GM12878 (cell line): ENCODE measurements around the gene OR2T2. TPM values are rescaled to one million over a fixed set of nuclear protein-coding genes. Genes with fewer than 3 reads are reported as not detected.
"Not testable (repeated sequence)": the region's sequence is repeated elsewhere in the genome, so short reads cannot be mapped to it uniquely, and the experiment has no call there.

ENCODE experiments used
- ATAC-seq: fragments of 200-7000 bp; cut with Tn5 transposase; 3 replicates; pipeline ENCODE4 v1.9.1; 2020; ENCODE audit warnings: mild to moderate bottlenecking, moderate library complexity
- BruUV-seq: library from RNA; stranded (reverse); fragments of 400-500 nt; replicated peaks from 2 replicates; lab custom pipeline; 2021; lab: Mats Ljungman, UMichigan
- CTCF ChIA-PET: fragments of 300-600 bp; sonication (Branson Sonifier 250); formaldehyde crosslinking; extraction: SDS; loops from one replicate; lab custom pipeline; 2021; ENCODE audit warnings: inconsistent platforms; lab: Yijun Ruan, JAX
- POLR2A ChIA-PET: fragments of 350-600 bp; formaldehyde crosslinking; extraction: SDS; loops from one replicate; lab custom pipeline; 2021; ENCODE audit warnings: inconsistent platforms; lab: Charles Lee
- RAD21 ChIA-PET: fragments of 300-600 bp; sonication (Branson Sonifier 250); formaldehyde crosslinking; loops from one replicate; lab custom pipeline; 2023; ENCODE audit warnings: antibody characterized with exemption; ENCODE audit not compliant: unreplicated experiment; lab: Charles Lee
- SMC1A ChIA-PET: fragments of 300-600 bp; sonication (Branson Sonifier 250); formaldehyde crosslinking; loops from one replicate; lab custom pipeline; 2023; ENCODE audit not compliant: unreplicated experiment, uncharacterized antibody; lab: Charles Lee
- DNase-seq: peaks from one replicate; pipeline ENCODE4 v3.0.0-alpha.2; 2011; ENCODE audit warnings: low read depth, low spot score
- FAIRE-seq: peaks from 3 replicates; lab custom pipeline; 2011; peaks lifted over from hg19 to GRCh38; lab: Jason Lieb, UNC
- H2AFZ ChIP-seq: 2 replicates; pipeline ENCODE4 v1.6.0; 2011; ENCODE audit warnings: low read depth, low read length, control low read depth; ENCODE audit not compliant: control insufficient read depth
- H3K27ac ChIP-seq: 2 replicates; pipeline ENCODE4 v1.5.1; 2011; ENCODE audit warnings: control low read depth; ENCODE audit not compliant: control insufficient read depth, insufficient read depth
- H3K27me3 ChIP-seq, 2 experiments: replicated peaks in 1 of 2; 2 replicates each; pipeline versions ENCODE4 v1.6.0 to v1.6.1; 2011; ENCODE audit warnings: low read length in 1 of 2; ENCODE audit not compliant: control insufficient read depth in 2 of 2, insufficient read depth in 2 of 2
- H3K36me3 ChIP-seq, 2 experiments: 2 replicates each; pipeline ENCODE4 v1.5.1; 2011; ENCODE audit warnings: low read length in 1 of 2; ENCODE audit not compliant: control insufficient read depth in 2 of 2, insufficient read depth in 2 of 2
- H3K4me1 ChIP-seq: 2 replicates; pipeline ENCODE4 v1.6.1; 2011; ENCODE audit warnings: mild to moderate bottlenecking, low read length, moderate library complexity, mixed read lengths; ENCODE audit not compliant: control insufficient read depth, insufficient read depth
- H3K4me2 ChIP-seq: 2 replicates; pipeline ENCODE4 v1.6.0; 2011; ENCODE audit warnings: control low read depth; ENCODE audit not compliant: control insufficient read depth, insufficient read depth
- H3K4me3 ChIP-seq: fragments of 200-600 bp; sonication (generic); 2 replicates; pipeline ENCODE4 v1.5.1; 2016
- H3K79me2 ChIP-seq: 2 replicates; pipeline ENCODE4 v1.6.0; 2011; ENCODE audit warnings: low read length; ENCODE audit not compliant: control insufficient read depth, insufficient read depth
- H3K9ac ChIP-seq: 2 replicates; pipeline ENCODE4 v1.8.0; 2011; ENCODE audit warnings: low read length, control low read depth, mixed read lengths; ENCODE audit not compliant: control insufficient read depth, insufficient read depth
- H3K9me3 ChIP-seq: replicated peaks from 3 replicates; pipeline ENCODE4 v1.5.1; 2011; ENCODE audit warnings: mild to moderate bottlenecking, low read length; ENCODE audit not compliant: control insufficient read depth, insufficient read depth
- H4K20me1 ChIP-seq: 2 replicates; pipeline ENCODE4 v1.6.0; 2011; ENCODE audit not compliant: control insufficient read depth, insufficient read depth
- BHLHE40 ChIP-seq, 2 experiments: fragments of 450-650 bp in 1 of 2; IDR thresholded peaks; 2 replicates each; pipeline ENCODE4 v1.6.1; 2011 to 2017; ENCODE audit warnings: low read depth in 2 of 2, borderline replicate concordance in 1 of 2, improper control_type of control experiment in 1 of 2, low read length in 1 of 2, mild to moderate bottlenecking in 1 of 2
- JUNB ChIP-seq: IDR thresholded peaks from 2 replicates; pipeline ENCODE4 v1.6.1; 2016; ENCODE audit warnings: antibody characterized with exemption, mild to moderate bottlenecking
- WGBS: methylation state at CpG from one replicate; pipeline ENCODE4 v1.1.6; 2016; ENCODE audit warnings: low lambda C conversion rate; ENCODE audit not compliant: insufficient replicate concordance, insufficient coverage; ENCODE audit errors: missing lambda C conversion rate; 5-methylcytosine and 5-hydroxymethylcytosine counted together
- in situ Hi-C: fragments of 300-500 bp; cut with MboI; formaldehyde crosslinking; loops from 9 replicates; pipeline ENCODE4 v1.14.3; 2018; ENCODE audit warnings: mixed read lengths
- intact Hi-C: fragments of 100-400 bp; cut with micrococcal nuclease; formaldehyde crosslinking; loops from one replicate; pipeline ENCODE4 v1.14.2; 2022; ENCODE audit not compliant: unreplicated experiment
- polyA plus RNA-seq, 11 experiments: library from polyadenylated mRNA; depleted of rRNA in 4 of 11; unstranded in 6 of 11; stranded (reverse) in 5 of 11; fragments of >200 nt; fragmentation: Nextera tagmentation in 4 of 11; fragmentation: Illumina TruSeq in 1 of 11; extraction: Ambion mirVana in 4 of 11; extraction: Trizol in 1 of 11; gene quantifications; 1 replicate in 1 of 11; 2 replicates in 10 of 11; pipeline versions ENCODE4 v1.2.1 to v1.2.3, GENCODE V29; 2011 to 2016; ENCODE audit warnings: inconsistent platforms in 2 of 11, missing spikeins in 2 of 11, low read depth in 1 of 11
- total RNA-seq, 4 experiments: library from RNA; depleted of rRNA in 3 of 4; stranded (reverse); fragments of >200 nt in 3 of 4; fragmentation: Illumina TruSeq in 1 of 4; extraction: Trizol in 1 of 4; gene quantifications; 2 replicates each; pipeline versions ENCODE4 v1.2.1 to v1.2.3, GENCODE V29; 2013 to 2021
- TF ChIP-seq, protein P1 (sequence below): IDR thresholded peaks from 2 replicates; pipeline ENCODE4 v1.6.1; 2011; ENCODE audit warnings: mild to moderate bottlenecking, low read depth, low read length, moderate library complexity; ENCODE audit not compliant: insufficient replicate concordance
- TF ChIP-seq, protein P2 (sequence below): fragments of 450-650 bp; IDR thresholded peaks from 2 replicates; pipeline ENCODE4 v1.6.1; 2016; ENCODE audit warnings: mild to moderate bottlenecking

The OR2T2 gene
- total and polyA plus RNA-seq, 10 of the 15 experiments (the other 5 are each of a cell fraction or from before 2014, with no cell fraction given) = 0.07 to 7.0 (median 1.2) TPM

DNA sequence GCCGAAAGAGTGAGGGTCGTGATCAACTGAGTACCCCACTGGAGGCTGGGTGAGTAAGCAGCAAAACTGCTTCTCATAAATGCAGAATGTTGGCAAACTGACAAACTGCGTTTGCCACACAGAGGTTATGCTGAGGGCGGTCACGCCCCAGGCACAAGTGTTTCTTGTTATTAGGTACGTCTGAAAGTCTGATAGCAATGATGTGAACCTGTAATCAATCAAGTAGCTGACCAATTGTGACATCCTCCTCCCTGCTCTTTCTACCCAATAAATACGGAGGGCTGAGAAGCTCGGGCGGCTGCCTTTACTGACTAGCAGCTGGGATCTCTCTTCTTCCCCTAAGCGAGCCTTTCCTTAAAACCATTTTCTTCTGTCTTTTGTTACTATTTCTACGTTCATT is 13.8 kb upstream of the OR2T2 start:
- FAIRE-seq, H3K4me3 ChIP-seq, BruUV-seq, intact Hi-C loops, H3K36me3 ChIP-seq, H3K9me3 ChIP-seq, POLR2A ChIA-PET, H3K4me1 ChIP-seq, H4K20me1 ChIP-seq, H3K9ac ChIP-seq, H3K27me3 ChIP-seq, CTCF ChIA-PET, H3K79me2 ChIP-seq, DNase-seq: not testable (repeated sequence)
- SMC1A ChIA-PET = interaction anchor here (0.6 to 1.6 kb wide), 2 partner anchors 28 to 374 kb away, joined by 3 to 4 read pairs; no protein-coding TSS in a partner anchor
- peak overlapping the region; percentile 57 for H2AFZ ChIP-seq
- peak overlapping the region; percentile 68 for H3K27ac ChIP-seq
- in situ Hi-C loops = loop anchor here (25.0 kb wide), 1 partner anchor 1069 kb away; no protein-coding TSS in a partner anchor
- ATAC-seq = peak; percentile 40
- RAD21 ChIA-PET = interaction anchor here (1.4 to 1.9 kb wide), 2 partner anchors 27 to 255 kb away, joined by 5 read pairs; no protein-coding TSS in a partner anchor
- 77% methylated on average over 10 of the region's 11 CpGs for WGBS
- TF ChIP-seq, protein P1, sequence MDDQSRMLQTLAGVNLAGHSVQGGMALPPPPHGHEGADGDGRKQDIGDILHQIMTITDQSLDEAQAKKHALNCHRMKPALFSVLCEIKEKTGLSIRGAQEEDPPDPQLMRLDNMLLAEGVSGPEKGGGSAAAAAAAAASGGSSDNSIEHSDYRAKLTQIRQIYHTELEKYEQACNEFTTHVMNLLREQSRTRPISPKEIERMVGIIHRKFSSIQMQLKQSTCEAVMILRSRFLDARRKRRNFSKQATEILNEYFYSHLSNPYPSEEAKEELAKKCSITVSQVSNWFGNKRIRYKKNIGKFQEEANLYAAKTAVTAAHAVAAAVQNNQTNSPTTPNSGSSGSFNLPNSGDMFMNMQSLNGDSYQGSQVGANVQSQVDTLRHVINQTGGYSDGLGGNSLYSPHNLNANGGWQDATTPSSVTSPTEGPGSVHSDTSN = peak; percentile 59
- TF ChIP-seq, protein P2, sequence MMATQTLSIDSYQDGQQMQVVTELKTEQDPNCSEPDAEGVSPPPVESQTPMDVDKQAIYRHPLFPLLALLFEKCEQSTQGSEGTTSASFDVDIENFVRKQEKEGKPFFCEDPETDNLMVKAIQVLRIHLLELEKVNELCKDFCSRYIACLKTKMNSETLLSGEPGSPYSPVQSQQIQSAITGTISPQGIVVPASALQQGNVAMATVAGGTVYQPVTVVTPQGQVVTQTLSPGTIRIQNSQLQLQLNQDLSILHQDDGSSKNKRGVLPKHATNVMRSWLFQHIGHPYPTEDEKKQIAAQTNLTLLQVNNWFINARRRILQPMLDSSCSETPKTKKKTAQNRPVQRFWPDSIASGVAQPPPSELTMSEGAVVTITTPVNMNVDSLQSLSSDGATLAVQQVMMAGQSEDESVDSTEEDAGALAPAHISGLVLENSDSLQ = peak; percentile 53; the same call in 1 of the 2 replicates
- peak in 1 of 2 experiments; percentile 53; a peak in 2 of 4 replicates for TF ChIP-seq BHLHE40 (IDR thresholded peaks at IDR 0.05; ENCODE audit: borderline replicate concordance in 1 of 2, low read depth in 2 of 2, low read length in 1 of 2)
- 0 out of 2 replicates have a peak, but pooled peaks have one; percentile 18 for TF ChIP-seq JUNB
- peak overlapping the region; percentile 68; the same call in 1 of the 2 replicates for H3K4me2 ChIP-seq
